Activated CD4-positive, alpha-beta T cell treated with anti-CD3 and anti-CD28 coated beads, Interleukin-2, Interleukin-6, amounts not matched to agents 100 ng/mL and 50 ng/mL, durations not matched to agents 16 hours and 8 hours (primary cell): ENCODE results near the gene CCDC142.

Experiments used
- DNase-seq: peaks from one replicate; pipeline ENCODE4 v3.0.0-alpha.2; 2020

Gene CCDC142

DNA sequence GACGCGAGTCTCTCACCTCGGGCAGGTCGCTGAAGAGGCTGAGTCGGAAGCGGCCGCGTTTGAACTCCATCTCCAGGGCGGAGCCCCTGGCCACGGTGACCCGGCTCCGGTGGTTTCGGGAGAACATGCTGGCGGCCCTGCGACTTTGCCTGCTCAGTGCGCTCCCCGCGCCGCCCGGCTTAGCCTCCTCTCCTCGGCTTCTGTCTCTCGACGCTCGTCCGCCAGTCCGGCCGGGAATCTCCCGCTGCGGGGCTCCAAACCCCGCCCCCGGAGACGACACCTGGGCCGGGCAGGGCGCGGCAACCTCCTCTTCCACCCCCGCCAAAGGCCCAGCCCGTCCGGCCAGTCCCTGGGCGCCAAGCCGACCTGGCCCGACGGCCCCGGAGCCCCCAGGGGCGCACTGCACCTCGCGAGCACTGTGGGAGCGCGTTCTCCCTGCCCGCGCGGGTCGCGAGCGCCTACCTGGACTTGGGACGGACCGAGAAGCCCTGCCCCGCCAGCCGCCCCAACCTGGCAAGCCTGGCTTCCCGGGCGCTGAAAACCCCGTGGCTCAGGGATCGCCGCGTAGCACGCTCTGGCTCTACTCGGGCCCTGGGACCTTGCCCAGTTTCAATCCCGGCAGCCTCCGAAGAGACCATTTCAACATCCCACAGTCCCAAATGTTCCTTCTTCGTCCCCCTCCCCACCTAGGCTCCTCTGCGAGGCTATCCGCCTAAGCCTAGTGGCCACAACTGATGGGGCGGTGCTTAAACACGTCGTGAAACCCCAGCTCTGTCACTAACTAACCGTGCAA lies 40.9 kb downstream of the CCDC142 start, which contains the start of gene RTKN:
Gene RTKN, minus strand, starts transcription at position 248 of the 793 bp plus-strand sequence. Its CDS starts 121 bp downstream, at position 127.
- no peak for DNase-seq

GRCh38 chr2:74441170-74441689 lies 41.6 kb downstream of the CCDC142 start:
- no peak for DNase-seq

DNA sequence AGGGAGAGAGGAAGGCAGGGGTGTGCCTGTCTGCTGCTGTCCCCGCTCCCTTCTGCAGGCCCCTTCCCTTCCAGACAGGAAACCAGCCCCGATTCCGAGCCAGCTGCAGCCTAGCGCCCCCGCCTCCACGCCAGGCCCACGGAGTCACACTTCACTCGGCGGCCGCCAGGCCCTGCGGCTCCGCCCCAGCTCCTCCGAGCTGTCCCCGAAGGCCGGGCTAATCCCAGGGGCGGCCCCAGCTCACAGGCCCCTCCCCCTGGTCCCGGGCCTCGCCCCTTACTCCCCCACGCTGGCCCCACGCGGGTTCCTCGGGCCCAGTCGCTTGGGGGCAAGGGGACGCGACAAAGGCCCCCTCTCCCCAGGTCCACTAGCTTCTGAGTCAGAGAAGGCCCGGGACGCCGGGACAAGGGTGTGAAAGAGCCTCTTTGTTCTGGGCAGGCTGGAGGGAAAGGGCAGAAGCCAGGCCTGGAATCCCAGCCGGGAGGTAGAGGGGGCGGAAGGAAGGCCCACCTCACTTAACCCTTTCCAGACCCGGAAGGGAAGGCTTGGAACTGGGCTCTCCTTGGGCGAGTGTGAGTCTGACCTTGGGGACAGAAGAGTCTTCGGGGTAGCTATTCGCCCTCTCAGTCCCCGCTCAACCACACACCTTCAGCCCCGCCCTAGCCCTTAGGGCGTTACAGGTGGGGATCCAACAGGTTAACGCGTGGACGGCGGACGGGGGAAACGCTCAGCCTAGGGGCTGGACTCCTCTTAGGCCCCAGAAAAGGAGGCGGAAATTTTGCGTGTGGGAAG lies 42.2 kb downstream of the CCDC142 start:
- peak; percentile 51 for DNase-seq

- no peak for DNase-seq
Measured at GRCh38 chr2:74439803-74440377, 42.9 kb downstream of the CCDC142 start.

GRCh38 chr2:74439373-74439772 lies 43.4 kb downstream of the CCDC142 start:
- DNase-seq = no peak

- no peak for DNase-seq
Measured at GRCh38 chr2:74438248-74438647, 44.5 kb downstream of the CCDC142 start.

DNA sequence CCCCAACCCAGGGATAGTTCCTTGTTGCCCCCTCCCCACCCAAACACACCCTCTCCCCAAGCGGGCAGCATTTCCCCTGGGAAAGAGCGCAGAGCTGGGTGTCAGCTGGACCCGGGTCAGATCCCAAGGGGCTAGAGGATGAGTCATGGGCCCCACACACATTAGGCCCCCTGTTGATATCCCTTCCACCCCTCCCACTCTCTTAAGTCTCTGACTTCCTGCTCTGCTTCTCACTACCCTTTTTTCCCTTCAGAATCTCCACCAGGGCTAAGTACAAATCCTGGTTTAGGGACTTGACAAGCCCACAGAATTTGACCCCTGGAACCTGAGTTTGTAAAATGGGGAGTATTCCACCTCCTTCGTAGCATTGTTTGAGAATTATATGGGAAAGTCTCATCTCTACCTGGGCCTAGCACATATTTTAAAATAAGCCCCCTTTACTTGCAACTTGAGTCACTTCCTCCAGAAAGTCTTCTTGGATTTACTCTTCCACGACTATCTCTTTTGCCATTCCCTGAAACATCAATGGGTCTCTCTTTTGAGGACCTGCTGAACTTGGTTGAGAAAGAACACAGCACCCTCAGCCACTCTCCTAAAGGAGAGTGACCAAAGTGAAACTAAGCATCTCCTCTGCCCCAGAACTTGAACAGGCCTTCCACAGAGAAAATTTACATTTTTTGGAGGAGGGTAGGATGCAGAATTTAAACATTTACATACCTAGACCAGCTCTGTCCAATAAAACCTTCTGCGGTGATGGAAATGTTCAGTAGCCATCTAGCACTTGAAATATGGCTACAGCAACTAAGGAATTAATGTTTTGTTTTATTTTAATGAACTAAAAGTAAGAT lies 45.7 kb downstream of the CCDC142 start:
- DNase-seq = no peak

DNA sequence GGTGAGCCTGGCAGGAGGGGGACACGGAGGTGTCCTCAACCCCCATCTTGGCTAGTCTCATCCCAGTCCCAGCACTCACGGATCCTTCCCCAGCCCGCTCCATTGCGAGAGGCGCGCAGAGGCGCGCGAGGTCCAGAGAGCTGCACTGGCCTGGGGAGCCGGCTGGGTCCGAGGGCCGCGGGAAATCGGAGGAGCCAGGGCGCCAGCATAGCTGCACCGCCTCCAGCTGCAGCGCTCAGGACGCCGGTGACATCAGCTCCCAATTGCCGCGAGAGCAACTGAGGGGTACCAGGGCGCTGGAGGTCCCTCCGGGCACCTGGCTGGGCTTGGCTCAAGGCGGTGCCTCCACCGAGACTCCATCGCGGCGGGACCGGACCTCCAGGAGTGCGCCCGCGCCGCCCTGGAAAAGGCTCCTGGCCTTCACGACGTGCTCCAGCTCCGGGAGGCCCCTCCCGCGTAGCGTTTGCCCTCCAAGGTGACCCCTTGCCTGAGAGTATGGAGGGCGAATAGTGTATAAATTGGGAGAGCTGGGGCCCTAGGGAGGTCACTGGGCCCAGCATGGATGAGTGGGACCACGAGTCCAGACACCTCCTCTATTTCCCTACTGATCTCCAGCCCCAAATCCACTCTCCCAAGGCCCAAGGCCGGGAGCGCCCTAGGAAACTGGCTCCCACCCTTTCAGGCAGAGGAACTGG lies 46.5 kb downstream of the CCDC142 start:
- DNase-seq = no peak

DNA sequence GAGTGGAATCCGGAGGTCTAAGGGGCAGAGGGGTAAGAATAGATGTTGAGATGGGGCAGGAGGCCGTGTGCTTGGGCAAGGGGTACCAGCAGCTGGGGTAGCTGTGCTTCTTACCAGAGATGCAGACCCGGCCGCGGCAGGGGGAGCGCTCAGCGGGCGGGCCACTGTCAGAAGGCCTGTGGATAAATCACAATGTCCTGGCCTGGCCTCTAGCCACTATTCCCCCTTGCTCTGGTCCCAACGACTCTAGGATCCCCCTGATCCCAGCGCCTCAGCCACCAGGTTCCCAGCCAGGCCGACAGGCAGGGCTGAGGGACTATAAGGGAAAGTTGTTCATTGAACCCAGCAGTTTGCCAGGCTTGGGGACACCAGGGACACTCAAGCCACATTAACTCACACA lies 52.3 kb downstream of the CCDC142 start:
- no peak for DNase-seq

DNA sequence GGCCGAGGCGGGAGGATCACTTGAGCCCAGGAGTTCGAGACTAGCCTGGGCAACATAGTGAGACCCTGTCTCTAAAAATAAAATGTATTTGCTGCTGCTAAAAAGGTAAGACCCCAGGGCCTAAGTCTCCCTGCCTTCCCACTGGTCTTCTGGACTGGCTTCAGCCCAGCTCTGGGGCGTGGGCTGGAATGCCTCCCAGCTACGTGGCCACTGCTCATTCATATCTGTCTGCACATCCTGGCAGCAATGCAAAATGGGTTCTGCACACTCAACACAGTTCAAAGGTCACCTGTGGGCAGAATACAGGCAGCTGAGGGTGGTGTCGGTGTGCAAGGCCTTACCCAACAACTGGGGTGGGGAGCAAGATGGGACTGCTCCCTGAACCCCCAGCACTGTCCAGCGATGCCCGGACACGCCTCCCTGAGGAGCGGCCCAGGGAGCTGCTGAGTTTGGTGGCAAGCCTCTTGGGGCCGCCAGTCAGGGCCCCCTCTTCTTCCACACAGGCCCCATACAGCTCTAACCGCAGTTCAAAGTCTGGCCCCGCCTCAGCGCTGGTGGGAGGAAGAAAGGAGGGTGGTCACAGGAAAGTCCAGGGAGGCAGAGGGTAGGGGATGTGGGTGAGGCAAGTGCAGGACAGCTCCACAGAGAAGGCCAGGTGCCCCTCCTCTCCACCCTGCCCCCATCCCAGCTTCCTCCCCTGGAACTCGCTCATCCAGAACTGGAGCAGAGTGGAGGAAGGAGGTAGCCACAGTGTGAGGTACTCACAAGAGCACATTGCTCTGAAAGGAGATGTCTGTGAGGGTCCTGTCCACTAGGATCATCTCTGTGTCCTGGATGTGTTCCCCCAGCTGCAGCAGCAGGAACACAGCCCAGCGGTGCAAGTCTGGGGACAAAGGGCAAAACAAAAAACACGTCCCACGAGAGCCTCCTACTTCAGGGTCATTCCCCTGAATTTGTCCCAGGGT lies 53.0 kb downstream of the CCDC142 start:
- no peak for DNase-seq

- no peak for DNase-seq
Measured at GRCh38 chr2:74428675-74429074, 54.1 kb downstream of the CCDC142 start.

- no peak for DNase-seq
Measured at GRCh38 chr2:74427551-74427950, 55.2 kb downstream of the CCDC142 start.

DNA sequence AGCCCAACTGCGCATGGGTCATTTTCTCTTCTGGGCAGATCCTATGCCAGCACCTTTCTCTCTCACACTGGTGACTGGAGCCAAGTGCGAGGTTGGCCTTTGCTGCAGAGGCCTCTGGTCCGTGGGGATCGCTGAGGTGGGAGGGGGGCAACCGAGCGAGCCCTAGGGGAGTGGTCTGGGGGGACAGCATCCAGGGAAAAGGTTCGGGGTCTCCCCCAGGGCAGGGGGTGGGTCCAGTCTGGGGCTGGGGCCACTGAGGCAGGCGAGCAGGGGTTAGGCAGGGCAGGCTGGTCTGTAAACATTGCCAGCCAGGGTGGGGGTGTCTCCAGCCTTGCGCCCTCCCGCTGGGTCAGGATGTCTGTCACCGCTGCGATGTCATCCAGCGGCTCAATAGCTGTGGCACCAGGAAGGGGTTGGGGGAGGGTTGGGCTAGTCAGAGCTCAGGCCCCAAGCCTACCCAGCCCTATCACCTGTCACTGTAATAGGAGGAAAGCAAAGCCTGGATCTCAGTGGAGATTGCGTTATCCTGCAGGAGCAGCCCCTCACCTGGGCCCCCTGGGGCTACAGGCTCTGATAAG lies 56.5 kb downstream of the CCDC142 start:
- no peak for DNase-seq

DNA sequence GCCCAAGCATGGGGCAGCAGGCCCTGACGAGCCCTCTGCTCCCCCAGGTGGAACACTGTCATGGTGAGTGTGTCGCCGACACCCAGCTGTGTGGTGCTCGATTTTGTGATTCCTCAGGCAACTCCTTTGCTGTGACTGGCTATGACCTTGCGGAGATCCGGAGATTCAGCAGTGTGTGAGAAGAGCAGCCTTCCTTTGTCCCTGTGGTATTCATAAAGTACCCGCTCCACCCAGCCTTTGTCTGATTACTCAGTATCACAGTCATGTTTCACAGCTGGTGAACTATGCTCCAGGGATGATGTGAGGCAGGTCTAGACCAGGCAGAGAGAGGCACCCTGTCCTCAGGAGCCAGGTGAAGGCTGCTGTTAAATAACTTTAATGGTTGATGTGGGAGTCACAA lies 57.3 kb downstream of the CCDC142 start:
- DNase-seq = no peak

DNA sequence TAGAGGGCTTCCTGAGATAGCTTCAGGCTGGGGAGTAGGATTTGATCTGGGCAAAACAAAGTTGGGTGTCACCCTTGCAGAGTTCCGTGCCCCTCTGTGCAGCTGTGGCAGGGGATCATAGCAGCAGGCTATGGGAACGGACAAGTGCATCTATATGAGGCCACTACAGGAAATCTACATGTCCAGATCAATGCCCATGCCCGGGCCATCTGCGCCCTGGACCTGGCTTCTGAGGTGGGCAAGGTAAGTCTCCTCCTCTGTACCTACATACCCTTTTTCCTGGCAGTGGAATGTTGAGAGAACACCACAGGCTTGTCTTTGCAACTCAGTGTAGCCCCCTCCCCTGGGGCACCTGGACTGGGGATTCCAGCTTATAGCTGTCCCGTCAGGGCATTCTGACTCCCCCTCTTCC lies 57.8 kb downstream of the CCDC142 start:
- no peak for DNase-seq

- DNase-seq = no peak
Measured at GRCh38 chr2:74424139-74424992, 58.4 kb downstream of the CCDC142 start.
